HG03457 (cell line): ENCODE data around the gene MALRD1.

Experiments
- ATAC-seq: cut with Tn5 transposase; IDR thresholded peaks from one replicate; pipeline ENCODE4 v1.9.1; 2021; ENCODE audit warnings: moderate number of reproducible peaks; ENCODE audit not compliant: unreplicated experiment

Gene MALRD1

GRCh38 chr10:19212590-19212989 is 164.0 kb downstream of the MALRD1 start:
- ATAC-seq, result no peak

- no peak for ATAC-seq
These were observed 172.6 kb downstream of the MALRD1 start for GRCh38 chr10:19221216-19221615.

DNA sequence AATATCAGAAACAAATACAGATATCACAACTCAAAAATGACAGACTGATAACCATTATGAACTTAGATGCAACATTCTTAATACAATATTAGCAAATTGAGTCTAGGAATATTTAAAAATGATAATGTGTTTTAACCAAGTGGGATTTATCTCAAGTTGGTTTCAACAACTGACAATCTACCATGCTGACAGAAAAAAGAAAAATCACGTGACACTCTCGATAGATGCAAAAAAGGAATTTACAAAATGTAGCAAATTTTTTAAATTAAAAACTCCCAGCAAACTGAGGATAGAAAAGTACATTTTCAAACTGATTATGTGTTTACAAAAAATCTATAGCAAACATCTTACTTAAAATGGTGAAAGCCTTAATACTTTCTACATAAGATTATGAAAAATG is 177.4 kb downstream of the MALRD1 start:
- ATAC-seq, result no peak

- no peak for ATAC-seq
These were observed 182.4 kb downstream of the MALRD1 start for GRCh38 chr10:19231034-19231433.

GRCh38 chr10:19245889-19246752 is 197.5 kb downstream of the MALRD1 start:
- no peak for ATAC-seq

- ATAC-seq, result no peak
These were observed 199.2 kb downstream of the MALRD1 start for GRCh38 chr10:19247843-19248242.

- no peak for ATAC-seq
These were observed 201.9 kb downstream of the MALRD1 start for GRCh38 chr10:19250546-19250945.

DNA sequence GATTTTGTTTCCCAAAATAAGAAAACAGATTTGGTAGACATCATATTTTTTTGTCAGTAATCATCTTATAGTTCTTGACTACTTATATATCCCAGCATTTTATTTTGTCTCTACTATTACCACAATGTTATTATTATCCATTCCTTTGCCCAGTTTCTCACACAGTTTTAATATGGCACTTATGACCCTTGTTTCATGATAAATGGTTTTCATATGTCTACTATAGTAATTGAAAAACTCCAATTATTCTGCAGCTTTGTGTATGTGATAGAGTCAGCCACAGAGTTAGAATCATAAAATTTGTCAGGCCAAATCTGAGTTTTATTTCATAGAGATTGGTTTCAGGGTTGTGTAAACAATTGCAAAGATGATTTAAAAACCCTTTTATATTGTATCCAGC is 203.9 kb downstream of the MALRD1 start:
- no peak for ATAC-seq

- ATAC-seq, result no peak
These were observed 207.7 kb downstream of the MALRD1 start for GRCh38 chr10:19256331-19256730.

DNA sequence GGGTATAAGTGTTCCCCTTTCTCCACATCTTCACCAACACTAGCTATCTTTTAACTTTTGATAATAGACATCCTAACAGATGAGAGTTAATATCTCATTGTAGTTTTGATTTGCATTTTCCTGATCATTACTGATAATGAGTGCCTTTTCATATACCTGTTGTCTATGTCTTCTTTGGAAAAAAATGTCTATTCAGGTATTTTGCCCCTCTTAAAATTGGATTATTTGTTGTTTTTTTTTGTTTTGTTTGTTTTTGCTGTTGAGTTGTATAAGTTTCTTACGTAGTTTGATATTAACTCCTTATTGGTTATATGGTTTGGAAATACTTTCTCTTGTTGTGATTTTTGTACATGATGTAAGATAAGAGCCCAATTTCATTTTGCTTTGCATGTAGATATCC is 214.7 kb downstream of the MALRD1 start:
- ATAC-seq, result no peak

DNA sequence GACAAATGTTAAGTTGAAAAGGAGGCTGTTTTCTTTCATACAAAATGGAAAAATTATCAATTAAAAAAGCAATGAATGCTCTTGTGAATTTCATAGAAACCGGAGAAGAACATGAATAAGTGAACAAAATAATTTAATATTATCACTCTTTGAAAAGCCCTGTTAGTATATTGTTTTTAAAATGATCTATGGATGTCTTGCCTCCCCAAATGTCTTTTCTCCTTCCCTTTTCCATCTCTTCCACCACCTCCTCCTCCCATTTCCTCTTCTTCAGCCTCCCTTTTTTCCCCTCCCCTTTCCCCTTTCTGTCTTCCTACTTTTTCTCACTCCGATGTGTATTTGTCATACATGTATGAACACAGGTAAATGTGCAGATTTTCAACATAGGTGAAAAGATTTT is 234.7 kb downstream of the MALRD1 start:
- no peak for ATAC-seq

DNA sequence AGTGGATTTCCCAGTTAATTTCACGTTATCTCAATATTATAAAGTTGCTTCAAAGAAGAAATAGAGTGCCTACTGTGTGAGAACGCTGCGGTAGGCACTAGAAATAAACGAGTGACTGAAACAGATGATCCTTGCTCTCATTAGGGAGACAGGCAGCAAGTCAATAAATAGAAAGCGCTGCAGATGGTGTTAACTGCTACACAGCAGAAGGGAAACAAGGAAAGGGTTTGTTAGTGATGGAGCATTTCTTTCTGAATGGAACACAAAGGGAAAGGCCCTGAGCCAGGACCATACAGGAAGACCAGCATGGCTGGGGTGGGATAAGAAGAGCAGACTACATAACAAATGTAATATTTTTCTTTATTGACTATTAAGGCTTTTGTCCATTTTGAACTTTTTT is 235.2 kb downstream of the MALRD1 start:
- no peak for ATAC-seq

DNA sequence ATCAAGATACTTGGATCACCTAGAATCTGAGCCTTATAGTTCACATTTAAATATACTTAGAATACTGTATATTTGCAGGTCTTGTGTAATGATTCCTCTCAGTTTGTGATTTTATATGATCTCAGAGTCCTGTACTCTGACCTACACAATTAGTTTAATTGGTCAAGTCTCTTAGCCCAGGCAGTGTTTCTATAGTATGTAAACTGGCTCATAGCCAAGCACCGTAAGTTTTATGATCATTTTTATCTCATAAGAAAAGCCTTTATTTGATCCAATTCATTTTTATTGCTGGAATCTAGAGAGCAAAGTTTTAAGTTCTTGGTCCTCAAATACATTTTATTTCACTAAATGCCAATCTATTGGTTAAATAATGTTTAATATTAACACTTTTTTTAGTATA is 242.2 kb downstream of the MALRD1 start:
- no peak for ATAC-seq

- ATAC-seq, result no peak
These were observed 245.6 kb downstream of the MALRD1 start for GRCh38 chr10:19294233-19294632.

GRCh38 chr10:19299645-19300044 is 251.0 kb downstream of the MALRD1 start:
- ATAC-seq, result no peak

- ATAC-seq, result no peak
These were observed 253.5 kb downstream of the MALRD1 start for GRCh38 chr10:19302117-19302516.

- ATAC-seq, result no peak
These were observed 261.5 kb downstream of the MALRD1 start for GRCh38 chr10:19310066-19310465.

DNA sequence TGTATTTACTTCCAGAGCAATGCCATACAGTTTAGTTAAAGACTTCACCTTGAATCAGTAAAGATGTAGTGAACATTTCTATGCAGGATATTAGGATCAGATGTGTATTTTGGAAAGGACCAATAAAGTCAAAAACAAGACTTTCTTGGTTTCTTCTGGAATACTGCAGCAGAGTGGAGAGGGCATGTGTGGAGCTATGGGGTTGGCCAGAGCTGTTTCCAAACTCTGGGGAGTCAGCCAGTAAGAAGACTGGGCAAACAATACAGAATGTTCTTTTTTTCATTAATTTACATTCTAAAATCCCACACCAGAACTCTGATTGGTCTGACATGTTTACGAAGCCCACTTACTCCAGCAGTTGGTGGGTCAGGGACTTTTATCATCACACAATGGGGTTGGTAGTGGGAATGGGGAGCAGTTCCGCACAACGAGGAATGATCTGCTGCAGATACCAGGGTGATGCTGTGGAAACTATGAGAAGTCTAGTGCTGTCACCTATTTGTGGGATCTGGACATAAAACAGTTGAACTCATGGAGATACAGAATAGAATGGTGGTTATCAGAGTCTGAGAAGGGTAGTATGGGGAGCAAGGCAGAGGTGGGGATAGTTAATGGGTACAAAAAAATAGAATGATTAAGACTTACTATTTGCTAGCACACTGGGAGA is 267.7 kb downstream of the MALRD1 start:
- ATAC-seq, result no peak

- ATAC-seq, result no peak
These were observed 269.4 kb downstream of the MALRD1 start for GRCh38 chr10:19317952-19318351.

DNA sequence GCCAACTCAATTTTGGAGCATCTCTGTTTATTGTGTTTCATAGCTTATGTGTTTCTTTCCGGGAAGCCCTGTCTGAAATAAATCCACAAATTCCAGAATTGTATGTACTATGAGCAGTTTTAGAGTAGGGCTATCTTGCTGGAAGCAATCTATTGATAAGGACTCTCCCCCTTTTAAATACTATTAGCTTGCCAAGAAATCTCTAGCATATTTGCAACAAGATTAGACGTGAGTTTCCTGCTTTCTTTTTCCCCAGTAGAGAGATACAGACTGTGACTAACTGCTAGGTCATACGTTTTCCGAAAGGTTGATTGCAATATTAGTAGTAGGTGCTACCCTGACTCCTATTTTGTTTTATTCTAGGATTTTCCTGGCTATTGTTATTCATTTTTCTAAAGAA is 277.0 kb downstream of the MALRD1 start:
- no peak for ATAC-seq

GRCh38 chr10:19328582-19328981 is 280.0 kb downstream of the MALRD1 start:
- ATAC-seq, result no peak

DNA sequence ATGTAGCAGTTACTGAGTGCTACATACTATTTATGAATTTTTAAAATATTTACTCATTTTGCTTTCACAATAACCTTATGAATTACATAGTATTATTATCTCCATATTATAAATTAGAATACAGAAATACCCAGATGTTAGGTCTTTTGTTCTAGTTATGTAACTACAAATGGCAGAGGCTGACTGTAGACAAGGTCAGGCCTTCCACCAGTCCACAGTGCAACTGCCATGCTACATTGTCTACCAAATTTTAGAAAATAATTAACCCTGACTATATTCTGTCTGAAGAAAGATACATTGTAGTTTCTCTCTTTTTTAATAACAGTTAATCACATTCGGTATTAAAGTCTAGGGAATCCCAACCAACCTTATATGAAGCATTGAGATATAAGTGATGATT is 280.9 kb downstream of the MALRD1 start:
- ATAC-seq, result no peak
